GM23338 (cell line): ENCODE results near the gene MAMLD1. TPM values are rescaled to one million over a fixed set of nuclear protein-coding genes. Genes with fewer than 3 reads are reported as not detected.
A peak's percentile ranks its signal among the peaks of the same experiment; 100 is the strongest.

Source experiments
- ATAC-seq: fragments of 200-7000 bp; cut with Tn5 transposase; 3 replicates; pipeline ENCODE4 v1.9.1; 2020
- DNase-seq: peaks from one replicate; pipeline ENCODE4 v3.0.0-alpha.2; 2015; ENCODE audit warnings: low spot score
- H2AFZ ChIP-seq: fragments of 200-600 bp; sonication (generic); 2 replicates; pipeline ENCODE4 v1.8.0; 2016; ENCODE audit warnings: antibody characterized with exemption, mild to moderate bottlenecking, moderate library complexity
- H3F3A ChIP-seq: fragments of 200-600 bp; sonication (generic); replicated peaks from 2 replicates; pipeline ENCODE4 v1.8.0; 2017; ENCODE audit warnings: antibody characterized with exemption, mixed run types, low read depth
- H3K27ac ChIP-seq: fragments of 200-600 bp; sonication (generic); 2 replicates; pipeline ENCODE4 v1.6.1; 2016; ENCODE audit warnings: low read depth
- H3K27me3 ChIP-seq: fragments of 200-600 bp; sonication (generic); 2 replicates; pipeline ENCODE4 v1.8.0; 2016; ENCODE audit warnings: mild to moderate bottlenecking, mixed run types, moderate library complexity; ENCODE audit not compliant: insufficient read depth
- H3K36me3 ChIP-seq: fragments of 200-600 bp; sonication (generic); 2 replicates; pipeline ENCODE4 v1.8.0; 2016; ENCODE audit warnings: mild to moderate bottlenecking; ENCODE audit not compliant: insufficient read depth
- H3K4me1 ChIP-seq: fragments of 200-600 bp; sonication (generic); 2 replicates; pipeline ENCODE4 v1.8.0; 2016; ENCODE audit warnings: mild to moderate bottlenecking, moderate library complexity; ENCODE audit not compliant: insufficient read depth
- H3K4me2 ChIP-seq: fragments of 200-600 bp; sonication (generic); 2 replicates; pipeline ENCODE4 v1.7.1; 2017; ENCODE audit warnings: mixed run types
- H3K4me3 ChIP-seq: fragments of 200-600 bp; sonication (generic); 2 replicates; pipeline ENCODE4 v1.6.1; 2016; ENCODE audit warnings: mixed run types
- H3K79me2 ChIP-seq: fragments of 200-600 bp; sonication (generic); replicated peaks from 2 replicates; pipeline ENCODE4 v1.8.0; 2017; ENCODE audit warnings: mild to moderate bottlenecking; ENCODE audit not compliant: insufficient read depth
- H3K9me2 ChIP-seq: fragments of 200-600 bp; sonication (generic); 2 replicates; pipeline ENCODE4 v1.8.0; 2017; ENCODE audit not compliant: insufficient read depth
- H4K20me1 ChIP-seq: fragments of 200-600 bp; sonication (generic); replicated peaks from 2 replicates; pipeline ENCODE4 v1.8.0; 2017; ENCODE audit warnings: mild to moderate bottlenecking; ENCODE audit not compliant: insufficient read depth
- H3K27ac Mint-ChIP-seq: 2 replicates; pipeline ENCODE4 v1.8.0; 2020; ENCODE audit warnings: inconsistent platforms, mild to moderate bottlenecking, moderate library complexity, mixed read lengths
- H3K27me3 Mint-ChIP-seq: 3 replicates; pipeline ENCODE4 v1.8.0; 2022; ENCODE audit warnings: low read depth, mild to moderate bottlenecking, moderate library complexity, mixed read lengths, inconsistent platforms; ENCODE audit not compliant: insufficient read depth, poor library complexity
- H3K36me3 Mint-ChIP-seq: 3 replicates; pipeline ENCODE4 v1.8.0; 2021; ENCODE audit warnings: low read depth, mild to moderate bottlenecking, inconsistent platforms, moderate library complexity, mixed read lengths
- H3K4me1 Mint-ChIP-seq: 3 replicates; pipeline ENCODE4 v1.8.0; 2020; ENCODE audit warnings: mild to moderate bottlenecking, inconsistent platforms, mixed read lengths
- H3K4me3 Mint-ChIP-seq: 3 replicates; pipeline ENCODE4 v1.8.0; 2021; ENCODE audit warnings: moderate library complexity, mild to moderate bottlenecking, inconsistent platforms, mixed read lengths
- H3K9me3 Mint-ChIP-seq: 3 replicates; pipeline ENCODE4 v1.8.0; 2020; ENCODE audit warnings: moderate library complexity, mild to moderate bottlenecking, inconsistent platforms, mixed read lengths
- CREB1 ChIP-seq: fragments of 250-450 bp; sonication (Bioruptor Pico); IDR thresholded peaks from 2 replicates; pipeline ENCODE4 v1.5.0; 2020; ENCODE audit warnings: low read depth, mild to moderate bottlenecking, moderate library complexity
- JUNB ChIP-seq: IDR thresholded peaks from one replicate; pipeline ENCODE4 v1.6.1; 2016; ENCODE audit warnings: antibody characterized with exemption; ENCODE audit not compliant: unreplicated experiment
- NANOG ChIP-seq: IDR thresholded peaks from 2 replicates; pipeline ENCODE4 v1.6.1; 2016; ENCODE audit warnings: antibody characterized with exemption, borderline replicate concordance
- POLR2AphosphoS5 ChIP-seq: IDR thresholded peaks from 2 replicates; pipeline ENCODE4 v1.6.1; 2016; ENCODE audit warnings: antibody characterized with exemption, low read depth
- STAT1 ChIP-seq: IDR thresholded peaks from one replicate; pipeline ENCODE4 v1.6.1; 2016; ENCODE audit warnings: antibody characterized with exemption; ENCODE audit not compliant: unreplicated experiment
- ZNF462 ChIP-seq: fragments of 250-450 bp; sonication (Bioruptor Pico); IDR thresholded peaks from 2 replicates; pipeline ENCODE4 v1.5.0; 2020; ENCODE audit warnings: mild to moderate bottlenecking, moderate library complexity
- polyA plus RNA-seq: library from polyadenylated mRNA; unstranded; fragments of >200 nt; fragmentation: Nextera tagmentation; extraction: Ambion mirVana; gene quantifications from 2 replicates; pipeline ENCODE4 v1.2.1, GENCODE V29; 2016
- total RNA-seq: library from RNA; depleted of rRNA; stranded (reverse); fragments of >200 nt; shearing (Covaris generic); gene quantifications from 2 replicates; pipeline ENCODE4 v1.2.3, GENCODE V29; 2014

The MAMLD1 gene
- total and polyA plus RNA-seq, 2 experiments from 2014 or later: 0.13 to 0.21 TPM

GRCh38 chrX:150506020-150506419, 142.9 kb downstream of the MAMLD1 start (continued):
- TF ChIP-seq ZNF462 (CRISPR knock-in tag): no peak

GRCh38 chrX:150506486-150506885, 143.4 kb downstream of the MAMLD1 start:
- Histone ChIP-seq H3K79me2 (no peaks in the 10 kb centered on the region), H3K27me3 (no peaks in the 10 kb centered on the region), H2AFZ (no peak overlapping the region), H3K4me3 (peak overlapping the region; percentile 42), H4K20me1 (no peaks in the 10 kb centered on the region), H3F3A (no peaks in the 10 kb centered on the region), H3K9me2 (no peaks in the 10 kb centered on the region), H3K4me2 (peak overlapping the region; percentile 75), H3K36me3 (no peaks in the 10 kb centered on the region), H3K4me1 (peaks cover 10% of the 10 kb centered on the region; the same call in 1 of the 2 replicates), H3K27ac (peak overlapping the region; percentile 97)
- TF ChIP-seq STAT1 (no peak), POLR2AphosphoS5 (0 out of 2 replicates have a peak, but pooled peaks have one; percentile 30), JUNB (no peak), CREB1 (CRISPR knock-in tag) (no peak), NANOG (no peak)
- Mint-ChIP-seq H3K27me3 (peaks cover 4% of the 10 kb centered on the region), H3K36me3 (no peaks in the 10 kb centered on the region), H3K9me3 (no peaks in the 10 kb centered on the region), H3K4me1 (peaks cover 40% of the 10 kb centered on the region), H3K4me3 (peak overlapping the region; percentile 56), H3K27ac (peak overlapping the region; percentile 89)
- ATAC-seq (peak; percentile 36), DNase-seq (peak; percentile 52)
